IMR-90 (cell line): Measurements from ENCODE around the gene UNC5B. TPM values are rescaled to one million over a fixed set of nuclear protein-coding genes. Genes with fewer than 3 reads are reported as not detected.

Experiments used
- ATAC-seq: fragments of 200-7000 bp; cut with Tn5 transposase; 2 replicates; pipeline ENCODE4 v1.9.1; 2020; ENCODE audit warnings: low read depth, mild to moderate bottlenecking, moderate library complexity
- BruUV-seq: library from RNA; stranded (reverse); fragments of 400-500 nt; replicated peaks from 2 replicates; lab custom pipeline; 2021; lab: Mats Ljungman, UMichigan
- CTCF ChIA-PET: fragments of 300-600 bp; formaldehyde crosslinking; extraction: SDS; loops from one replicate; lab custom pipeline; 2021; ENCODE audit warnings: antibody characterized with exemption; lab: Yijun Ruan, JAX
- POLR2A ChIA-PET: fragments of 300-600 bp; sonication (Branson Sonifier 250); formaldehyde crosslinking; loops from one replicate; lab custom pipeline; 2022; ENCODE audit warnings: antibody characterized with exemption; ENCODE audit not compliant: unreplicated experiment; lab: Charles Lee
- DNase-seq: peaks from one replicate; pipeline ENCODE4 v3.0.0; 2013
- H2AFZ ChIP-seq: replicated peaks from 2 replicates; pipeline ENCODE3; 2013; ENCODE audit warnings: low read length, mild to moderate bottlenecking; ENCODE audit not compliant: poor library complexity
- H2AK5ac ChIP-seq: 2 replicates; pipeline ENCODE4 v1.6.1; 2013; ENCODE audit warnings: low read depth, low read length, inconsistent platforms
- H2AK9ac ChIP-seq: replicated peaks from 2 replicates; pipeline ENCODE3; 2013; ENCODE audit warnings: mild to moderate bottlenecking, low read depth, low read length, moderate library complexity; ENCODE audit not compliant: poor library complexity
- H2BK120ac ChIP-seq: 2 replicates; pipeline ENCODE4 v1.6.1; 2013; ENCODE audit warnings: low read depth, low read length, inconsistent platforms
- H2BK15ac ChIP-seq: 3 replicates; pipeline ENCODE4 v1.6.1; 2013; ENCODE audit warnings: low read depth, low read length, inconsistent platforms
- H2BK20ac ChIP-seq: 2 replicates; pipeline ENCODE4 v1.6.1; 2013; ENCODE audit warnings: low read depth, mild to moderate bottlenecking, inconsistent platforms, low read length, moderate library complexity
- H2BK5ac ChIP-seq: 2 replicates; pipeline ENCODE4 v1.6.1; 2013; ENCODE audit warnings: mild to moderate bottlenecking, low read depth, low read length, inconsistent platforms; ENCODE audit not compliant: poor library complexity, severe bottlenecking
- H3K14ac ChIP-seq: replicated peaks from 2 replicates; pipeline ENCODE4 v1.6.1; 2013; ENCODE audit warnings: low read depth, low read length, inconsistent platforms
- H3K18ac ChIP-seq: 2 replicates; pipeline ENCODE4 v1.6.1; 2013; ENCODE audit warnings: low read depth, low read length, control low read depth
- H3K23ac ChIP-seq: 2 replicates; pipeline ENCODE4 v1.6.1; 2013; ENCODE audit warnings: low read depth, low read length, inconsistent platforms
- H3K27ac ChIP-seq: 2 replicates; pipeline ENCODE4 v1.5.1; 2013; ENCODE audit warnings: mild to moderate bottlenecking, control low read depth, low read length; ENCODE audit not compliant: insufficient read depth
- H3K27me3 ChIP-seq: 2 replicates; pipeline ENCODE4 v1.6.1; 2013; ENCODE audit warnings: low read length; ENCODE audit not compliant: control insufficient read depth, insufficient read depth
- H3K36me3 ChIP-seq: 2 replicates; pipeline ENCODE4 v1.6.1; 2013; ENCODE audit warnings: low read length, mixed read lengths; ENCODE audit not compliant: control insufficient read depth, insufficient read depth
- H3K4ac ChIP-seq: 2 replicates; pipeline ENCODE4 v1.6.1; 2013; ENCODE audit warnings: low read depth, low read length, inconsistent platforms
- H3K4me1 ChIP-seq: 2 replicates; pipeline ENCODE4 v1.6.1; 2013; ENCODE audit warnings: low read length, mixed read lengths; ENCODE audit not compliant: control insufficient read depth, insufficient read depth
- H3K4me2 ChIP-seq: 2 replicates; pipeline ENCODE4 v1.6.1; 2013; ENCODE audit warnings: low read depth, mild to moderate bottlenecking, control low read depth, low read length, moderate library complexity
- H3K4me3 ChIP-seq: 2 replicates; pipeline ENCODE4 v1.5.1; 2013; ENCODE audit warnings: low read depth, mild to moderate bottlenecking, control low read depth, low read length, moderate library complexity; ENCODE audit not compliant: insufficient read depth
- H3K56ac ChIP-seq: 2 replicates; pipeline ENCODE4 v1.6.1; 2013; ENCODE audit warnings: low read length, inconsistent platforms; ENCODE audit not compliant: insufficient read depth; ENCODE audit errors: extremely low read depth
- H3K79me1 ChIP-seq, 2 experiments: 2 replicates each; pipeline ENCODE4 v1.6.1; 2013; ENCODE audit warnings: low read length in 2 of 2, inconsistent platforms in 1 of 2, low read depth in 1 of 2
- H3K9ac ChIP-seq: 2 replicates; pipeline ENCODE4 v1.6.1; 2013; ENCODE audit warnings: low read depth, low read length, control low read depth
- H3K9me1 ChIP-seq: 2 replicates; pipeline ENCODE4 v1.6.1; 2013; ENCODE audit warnings: low read length, inconsistent platforms; ENCODE audit not compliant: insufficient read depth
- H3K9me3 ChIP-seq: 2 replicates; pipeline ENCODE4 v1.6.1; 2013; ENCODE audit warnings: low read length; ENCODE audit not compliant: control insufficient read depth, insufficient read depth
- H4K20me1 ChIP-seq: 2 replicates; pipeline ENCODE4 v1.6.1; 2013; ENCODE audit warnings: low read length, inconsistent platforms; ENCODE audit not compliant: insufficient read depth
- H4K5ac ChIP-seq: 2 replicates; pipeline ENCODE4 v1.6.1; 2013; ENCODE audit warnings: mild to moderate bottlenecking, low read depth, low read length, control low read depth
- H4K8ac ChIP-seq, 2 experiments: 2 replicates each; pipeline ENCODE4 v1.6.1; 2013; ENCODE audit warnings: low read depth in 2 of 2, low read length in 2 of 2, control low read depth in 1 of 2, inconsistent platforms in 1 of 2
- H4K91ac ChIP-seq: 2 replicates; pipeline ENCODE4 v1.6.1; 2013; ENCODE audit warnings: low read depth, low read length, inconsistent platforms; ENCODE audit not compliant: insufficient read depth
- BHLHE40 ChIP-seq: fragments of 150-350 bp; IDR thresholded peaks from 2 replicates; pipeline ENCODE4 v1.6.1; 2016; ENCODE audit warnings: mild to moderate bottlenecking, low read depth, low read length
- CEBPB ChIP-seq: IDR thresholded peaks from 2 replicates; pipeline ENCODE4 v1.6.1; 2012; ENCODE audit warnings: low read depth, low read length, improper control_type of control experiment
- CHD1 ChIP-seq: IDR thresholded peaks from 2 replicates; pipeline ENCODE4 v1.6.1; 2012; ENCODE audit warnings: low read depth, low read length, improper control_type of control experiment
- CTCF ChIP-seq: conservative IDR thresholded peaks from 2 replicates; pipeline ENCODE4 v1.5.1; 2012; ENCODE audit warnings: mild to moderate bottlenecking, low read depth, low read length, improper control_type of control experiment
- FOS ChIP-seq: fragments of 150-350 bp; IDR thresholded peaks from 2 replicates; pipeline ENCODE4 v1.6.1; 2016; ENCODE audit warnings: low read depth, low read length
- MAZ ChIP-seq: IDR thresholded peaks from 2 replicates; pipeline ENCODE4 v1.6.1; 2012; ENCODE audit warnings: low read depth, mild to moderate bottlenecking, low read length, improper control_type of control experiment, moderate library complexity, borderline replicate concordance
- MXI1 ChIP-seq: IDR thresholded peaks from 2 replicates; pipeline ENCODE4 v1.6.1; 2012; ENCODE audit warnings: low read depth, mild to moderate bottlenecking, low read length, moderate library complexity, borderline replicate concordance
- POLR2A ChIP-seq: IDR thresholded peaks from 2 replicates; pipeline ENCODE4 v1.6.1; 2012; ENCODE audit warnings: mild to moderate bottlenecking, low read depth, low read length
- RAD21 ChIP-seq: IDR thresholded peaks from 2 replicates; pipeline ENCODE4 v1.6.1; 2012; ENCODE audit warnings: low read length, improper control_type of control experiment
- RCOR1 ChIP-seq: IDR thresholded peaks from 2 replicates; pipeline ENCODE4 v1.6.1; 2012; ENCODE audit warnings: mild to moderate bottlenecking, low read length, improper control_type of control experiment; ENCODE audit not compliant: insufficient replicate concordance
- RFX5 ChIP-seq: IDR thresholded peaks from 2 replicates; pipeline ENCODE4 v1.8.0; 2012; ENCODE audit warnings: low read depth, mild to moderate bottlenecking, low read length, moderate library complexity
- SMC3 ChIP-seq: fragments of 150-350 bp; IDR thresholded peaks from 2 replicates; pipeline ENCODE4 v1.6.1; 2016; ENCODE audit warnings: low read depth, mild to moderate bottlenecking, antibody characterized with exemption, low read length, moderate library complexity
- USF2 ChIP-seq: fragments of 150-350 bp; IDR thresholded peaks from 2 replicates; pipeline ENCODE4 v1.6.1; 2017; ENCODE audit warnings: mild to moderate bottlenecking, antibody characterized with exemption, low read length, low read depth
- WGBS, 2 experiments: methylation state at CpG; one replicate each; pipeline versions ENCODE4 v1.1.5 to v1.1.7; 2013; ENCODE audit warnings: missing lambda C conversion rate in 2 of 2; ENCODE audit not compliant: insufficient read length in 1 of 2; ENCODE audit errors: extremely low coverage in 2 of 2; 5-methylcytosine and 5-hydroxymethylcytosine counted together
- dilution Hi-C: fragments of 300-500 bp; cut with HindIII; formaldehyde crosslinking; loops from one replicate; pipeline ENCODE4 v1.14.3; 2018; ENCODE audit warnings: low sequenced_read_pairs; ENCODE audit not compliant: unreplicated experiment
- in situ Hi-C: fragments of 300-500 bp; cut with MboI; formaldehyde crosslinking; loops from 3 replicates; pipeline ENCODE4 v1.14.3; 2019; ENCODE audit warnings: low sequenced_read_pairs, inconsistent platforms, mixed read lengths
- intact Hi-C: fragments of 100-400 bp; cut with micrococcal nuclease; formaldehyde crosslinking; loops from 2 replicates; pipeline ENCODE4 v1.10.0; 2022
- polyA plus RNA-seq, 3 experiments: library from polyadenylated mRNA; depleted of rRNA; stranded (reverse); fragments of >200 nt; gene quantifications; 2 replicates each; pipeline ENCODE4 v1.2.3, GENCODE V29; 2012; ENCODE audit warnings: low replicate concordance in 1 of 3
- total RNA-seq: library from RNA; depleted of rRNA; stranded (reverse); fragments of >200 nt; gene quantifications from 2 replicates; pipeline ENCODE4 v1.2.3, GENCODE V29; 2012

Gene UNC5B
- total and polyA plus RNA-seq, 2 of the 4 experiments (the other 2 are of a cell fraction), result 1.6 to 4.2 TPM

- peaks cover 3% of the 10 kb centered on the region for H3K9me3 ChIP-seq
- no peak overlapping the region for H3K9ac ChIP-seq
- dilution Hi-C loops (no loop called here), intact Hi-C loops (no loop called here), in situ Hi-C loops (no loop called here)
- no peaks in the 10 kb centered on the region for H3K36me3 ChIP-seq
- no peak overlapping the region for H3K18ac ChIP-seq
- no peak overlapping the region for H2BK5ac ChIP-seq
- no TSS peak for BruUV-seq
- no peak overlapping the region for H4K91ac ChIP-seq
- DNase-seq (no peak), ATAC-seq (no peak)
- H3K27ac ChIP-seq, result no peak overlapping the region
- no peak overlapping the region for H2AFZ ChIP-seq
- no peaks in the 10 kb centered on the region for H3K79me1 ChIP-seq
- H3K27me3 ChIP-seq, result peaks cover 37% of the 10 kb centered on the region
- no peak overlapping the region for H2AK5ac ChIP-seq
- H4K8ac ChIP-seq, result no peak overlapping the region
- H3K9me1 ChIP-seq, result no peaks in the 10 kb centered on the region
- no peaks in the 10 kb centered on the region for H3K4me1 ChIP-seq
- no peaks in the 10 kb centered on the region for H4K20me1 ChIP-seq
- H2BK120ac ChIP-seq, result no peak overlapping the region
- ChIA-PET CTCF (no interaction called here), POLR2A (no interaction called here)
- no peak overlapping the region for H2AK9ac ChIP-seq
- TF ChIP-seq MAZ (no peak), RCOR1 (no peak), CHD1 (no peak), CEBPB (no peak), USF2 (no peak), FOS (no peak), RAD21 (no peak), RFX5 (no peak), BHLHE40 (no peak), MXI1 (no peak), CTCF (no peak), SMC3 (no peak), POLR2A (no peak)
- H2BK20ac ChIP-seq, result no peak overlapping the region
- H4K5ac ChIP-seq, result no peak overlapping the region
- H2BK15ac ChIP-seq, result no peak overlapping the region
- H3K4me2 ChIP-seq, result no peak overlapping the region
- H3K56ac ChIP-seq, result no peak overlapping the region
- no peak overlapping the region for H3K14ac ChIP-seq
- no peak overlapping the region for H3K4me3 ChIP-seq
- WGBS, 2 experiments, result no CpG with 5 or more reads among the region's 1 CpG
- H3K4ac ChIP-seq, result no peak overlapping the region
- H3K23ac ChIP-seq, result no peak overlapping the region
Measured at GRCh38 chr10:71203124-71203523, 9.2 kb upstream of the UNC5B start.
